ENCODE measurements around the gene KMT2E.

- TF ChIP-seq CTCF (IDR thresholded peaks at IDR 0.05), result no peak
- no peak for TF ChIP-seq E2F4 (CRISPR knock-in tag; IDR thresholded peaks at IDR 0.05; ENCODE audit: borderline replicate concordance, low read depth)
- TF ChIP-seq IRF1 (CRISPR knock-in tag; IDR thresholded peaks at IDR 0.05), result no peak
- no peak for TF ChIP-seq CREB1 (CRISPR knock-in tag; IDR thresholded peaks at IDR 0.05)
- TF ChIP-seq ATF1 (CRISPR knock-in tag; IDR thresholded peaks at IDR 0.05), result no peak
- no peak for TF ChIP-seq ZNF281 (CRISPR knock-in tag; IDR thresholded peaks at IDR 0.05)
These were observed 3.8 kb downstream of the KMT2E start for GRCh38 chr7:105017657-105018365.
